K562 (cell line): ENCODE measurements around the gene ROBO1. TPM values are rescaled to one million over a fixed set of nuclear protein-coding genes. Genes with fewer than 3 reads are reported as not detected.

ENCODE experiments used
- ATAC-seq: fragments of 200-7000 bp; cut with Tn5 transposase; 3 replicates; pipeline ENCODE4 v1.9.1; 2020; ENCODE audit warnings: moderate library complexity
- BruUV-seq: library from RNA; stranded (reverse); fragments of 400-500 nt; replicated peaks from 2 replicates; lab custom pipeline; 2021; lab: Mats Ljungman, UMichigan
- CTCF ChIA-PET: fragments of 300-600 bp; formaldehyde crosslinking; extraction: SDS; loops from one replicate; lab custom pipeline; 2021; ENCODE audit warnings: low intra/inter-chr PET ratio; lab: Yijun Ruan, JAX
- POLR2A ChIA-PET: fragments of 300-600, 350-650 bp; sonication (Branson Sonifier 250); formaldehyde crosslinking; extraction: SDS; loops from one replicate; lab custom pipeline; 2021; ENCODE audit warnings: antibody characterized with exemption, inconsistent platforms; lab: Yijun Ruan, JAX
- DNase-seq, 4 experiments: peaks; one replicate each; pipeline versions ENCODE4 v3.0.0 to v3.0.0-alpha.2; 2011 to 2018; ENCODE audit warnings: low spot score in 3 of 4, mixed read lengths in 3 of 4; ENCODE audit errors: extremely low read depth in 1 of 4
- FAIRE-seq: peaks from 2 replicates; lab custom pipeline; 2011; peaks lifted over from hg19 to GRCh38; lab: Jason Lieb, UNC
- H2AFZ ChIP-seq: 2 replicates; pipeline ENCODE4 v1.6.0; 2011; ENCODE audit warnings: low read depth, low read length, control low read depth, inconsistent platforms
- H3K27ac ChIP-seq: fragments of 200-600 bp; 3 replicates; pipeline ENCODE4 v1.8.0; 2011; ENCODE audit warnings: low read depth, mild to moderate bottlenecking, control low read depth, inconsistent platforms, low read length, moderate library complexity, mixed read lengths; ENCODE audit errors: extremely low read depth
- H3K27me3 ChIP-seq, 2 experiments: fragments of 300-600 bp in 1 of 2; 2 replicates in 1 of 2; 3 replicates in 1 of 2; pipeline versions ENCODE4 v1.6.0 to v1.8.0; 2011; ENCODE audit warnings: inconsistent platforms in 2 of 2, low read length in 2 of 2, mild to moderate bottlenecking in 1 of 2, mixed read lengths in 1 of 2, moderate library complexity in 1 of 2; ENCODE audit not compliant: control insufficient read depth in 2 of 2, insufficient read depth in 2 of 2
- H3K36me3 ChIP-seq: fragments of 300-600 bp; 3 replicates; pipeline ENCODE4 v1.8.0; 2011; ENCODE audit warnings: mild to moderate bottlenecking, low read length, inconsistent platforms; ENCODE audit not compliant: control insufficient read depth, insufficient read depth
- H3K4me1 ChIP-seq, 2 experiments: fragments of 200-600 bp in 1 of 2; replicated peaks in 1 of 2; 2 replicates in 1 of 2; 3 replicates in 1 of 2; pipeline versions ENCODE4 v1.5.1 to v1.8.0; 2011; ENCODE audit warnings: inconsistent platforms in 2 of 2, low read length in 2 of 2, mild to moderate bottlenecking in 1 of 2, mixed read lengths in 1 of 2, moderate library complexity in 1 of 2; ENCODE audit not compliant: control insufficient read depth in 2 of 2, insufficient read depth in 2 of 2
- H3K4me2 ChIP-seq: 2 replicates; pipeline ENCODE4 v1.6.1; 2011; ENCODE audit warnings: low read length, control low read depth, inconsistent platforms, mixed read lengths; ENCODE audit not compliant: insufficient read depth
- H3K4me3 ChIP-seq: fragments of 200-600 bp; sonication (generic), shearing (Covaris generic); 2 replicates; pipeline ENCODE4 v1.5.1; 2016; ENCODE audit warnings: control low read depth, inconsistent platforms
- H3K79me2 ChIP-seq: fragments of 200-600 bp; 3 replicates; pipeline ENCODE4 v1.8.0; 2011; ENCODE audit warnings: low read length, inconsistent platforms; ENCODE audit not compliant: control insufficient read depth, insufficient read depth
- H3K9ac ChIP-seq, 2 experiments: 2 replicates each; pipeline versions ENCODE4 v1.6.0 to v1.6.1; 2011; ENCODE audit warnings: low read depth in 2 of 2, low read length in 2 of 2, control low read depth in 1 of 2, inconsistent platforms in 1 of 2, mild to moderate bottlenecking in 1 of 2, mixed read lengths in 1 of 2; ENCODE audit not compliant: insufficient read depth in 1 of 2
- H3K9me1 ChIP-seq: one replicate; pipeline ENCODE4 v1.6.0; 2011; ENCODE audit warnings: inconsistent platforms, mild to moderate bottlenecking, low read length, moderate library complexity; ENCODE audit not compliant: control insufficient read depth, insufficient read depth
- H3K9me3 ChIP-seq: replicated peaks from 2 replicates; pipeline ENCODE4 v1.5.1; 2011; ENCODE audit warnings: low read depth, low read length, inconsistent platforms; ENCODE audit not compliant: control insufficient read depth, insufficient read depth
- H4K20me1 ChIP-seq: replicated peaks from 2 replicates; pipeline ENCODE4 v1.6.1; 2011; ENCODE audit warnings: low read length, inconsistent platforms, mixed read lengths; ENCODE audit not compliant: control insufficient read depth, insufficient read depth
- CBFA2T2 ChIP-seq: fragments of 450-650 bp; conservative IDR thresholded peaks from 2 replicates; pipeline ENCODE4 v1.6.1; 2017; ENCODE audit warnings: mild to moderate bottlenecking
- CXXC5 ChIP-seq: fragments of 250-450 bp; sonication (Bioruptor Pico); IDR thresholded peaks from 2 replicates; pipeline ENCODE4 v1.8.0; 2022; ENCODE audit warnings: inconsistent platforms, mild to moderate bottlenecking, moderate library complexity
- HCFC1 ChIP-seq: IDR thresholded peaks from 2 replicates; pipeline ENCODE4 v1.6.1; 2012; ENCODE audit warnings: low read depth, low read length, improper control_type of control experiment
- NFRKB ChIP-seq: fragments of 450-650 bp; IDR thresholded peaks from 2 replicates; pipeline ENCODE4 v1.6.1; 2016; ENCODE audit warnings: low read depth
- SAP30 ChIP-seq: fragments of 200-600 bp; sonication (generic); IDR thresholded peaks from 2 replicates; pipeline ENCODE4 v1.6.1; 2012; ENCODE audit warnings: borderline replicate concordance, low read depth, mild to moderate bottlenecking, moderate library complexity, low read length, control low read depth, inconsistent platforms; ENCODE audit not compliant: insufficient read depth, poor library complexity, severe bottlenecking
- TFAP4 ChIP-seq: sonication (generic); formaldehyde crosslinking; IDR thresholded peaks from 2 replicates; pipeline ENCODE4 v1.8.0; 2022; ENCODE audit warnings: missing genetic modification reagents, mild to moderate bottlenecking, moderate library complexity, borderline replicate concordance
- ZBTB5 ChIP-seq: fragments of 450-650 bp; IDR thresholded peaks from 2 replicates; pipeline ENCODE4 v1.6.1; 2017; ENCODE audit warnings: antibody characterized with exemption
- ZSCAN32 ChIP-seq: fragments of 450-650 bp; formaldehyde crosslinking; IDR thresholded peaks from 2 replicates; pipeline ENCODE4 v1.4.0; 2020; ENCODE audit warnings: mild to moderate bottlenecking, moderate library complexity
- WGBS: fragments of 100-300 bp; shearing (Covaris generic); methylation state at CpG from one replicate; pipeline ENCODE4 v1.1.6; 2016; ENCODE audit warnings: low coverage, mixed read lengths; ENCODE audit not compliant: insufficient coverage; ENCODE audit errors: missing lambda C conversion rate; 5-methylcytosine and 5-hydroxymethylcytosine counted together
- in situ Hi-C: fragments of 300-500 bp; cut with MboI; formaldehyde crosslinking; loops from 4 replicates; pipeline ENCODE4 v1.15.0; 2018; ENCODE audit warnings: inconsistent platforms, mixed read lengths
- intact Hi-C: fragments of 100-400 bp; cut with micrococcal nuclease; formaldehyde crosslinking; loops from 2 replicates; pipeline ENCODE4 v1.14.2; 2022
- polyA plus RNA-seq, 8 experiments: library from polyadenylated mRNA; depleted of rRNA in 4 of 8; stranded (reverse) in 5 of 8; unstranded in 3 of 8; fragments of >200 nt; fragmentation: Nextera tagmentation in 2 of 8; fragmentation: Illumina TruSeq in 1 of 8; extraction: Ambion mirVana in 2 of 8; extraction: Trizol in 1 of 8; gene quantifications; 2 replicates each; pipeline versions ENCODE4 v1.2.1 to v1.2.3, GENCODE V29; 2011 to 2014; ENCODE audit warnings: inconsistent platforms in 1 of 8, missing spikeins in 1 of 8
- total RNA-seq, 7 experiments: library from RNA; depleted of rRNA in 6 of 7; stranded (reverse); fragments of >200 nt in 6 of 7; fragmentation: Illumina TruSeq in 2 of 7; extraction: Trizol in 2 of 7; gene quantifications; 2 replicates each; pipeline versions ENCODE4 v1.2.1 to v1.2.3, GENCODE V29; 2011 to 2021; ENCODE audit warnings: low replicate concordance in 1 of 7
- TF ChIP-seq, protein P1 (sequence below): fragments of 450-650 bp; formaldehyde crosslinking; IDR thresholded peaks from 2 replicates; pipeline ENCODE4 v1.4.0; 2022; ENCODE audit warnings: missing genetic modification characterization
- TF ChIP-seq, protein P2 (sequence below): sonication (generic); formaldehyde crosslinking; IDR thresholded peaks from 2 replicates; pipeline ENCODE4 v1.8.0; 2022; ENCODE audit warnings: mild to moderate bottlenecking, missing genetic modification reagents

The ROBO1 gene
- total and polyA plus RNA-seq, 9 of the 15 experiments (the other 6 are each of a cell fraction or from before 2014, with no cell fraction given): 0.01 to 0.53 (median 0.17) TPM; not detected in 5

DNA sequence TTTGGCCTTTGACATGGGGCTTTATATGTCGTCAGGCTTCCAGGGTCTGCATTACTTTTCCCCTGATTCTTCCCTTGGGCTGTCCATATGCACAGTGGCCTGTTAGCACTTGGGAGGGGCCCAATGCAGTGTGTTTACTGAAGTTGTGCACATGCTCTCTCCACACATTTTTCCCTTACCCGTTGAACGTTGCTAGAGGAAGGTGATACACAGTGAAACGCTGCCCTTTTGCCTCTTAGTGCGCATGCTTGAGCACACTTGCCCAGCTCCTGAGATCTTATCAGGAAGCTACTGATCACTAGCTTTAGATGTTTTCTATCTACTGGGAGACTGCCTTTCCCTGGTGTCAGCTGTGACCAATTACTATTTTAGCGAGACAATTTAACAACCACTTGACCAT lies 1198.0 kb downstream of the ROBO1 start (continued):
- TF ChIP-seq TFAP4 (CRISPR knock-in tag): no peak
- no peak for TF ChIP-seq ZSCAN32 (CRISPR knock-in tag)

- intact Hi-C loops: no loop called here
- Histone ChIP-seq H4K20me1 (no peaks in the 10 kb centered on the region), H3K4me3 (no peak overlapping the region), H3K4me1 (no peaks in the 10 kb centered on the region), H3K4me2 (no peak overlapping the region), H3K79me2 (no peaks in the 10 kb centered on the region), H3K27ac (no peak overlapping the region), H3K9me1 (no peaks in the 10 kb centered on the region), H2AFZ (no peak overlapping the region), H3K36me3 (no peaks in the 10 kb centered on the region), H3K9ac (no peak overlapping the region), H3K27me3 (no peaks in the 10 kb centered on the region), H3K9me3 (no peaks in the 10 kb centered on the region)
- BruUV-seq: no TSS peak
- ATAC-seq (no peak), FAIRE-seq (no peak), DNase-seq (no peak)
- TF ChIP-seq, protein P1, sequence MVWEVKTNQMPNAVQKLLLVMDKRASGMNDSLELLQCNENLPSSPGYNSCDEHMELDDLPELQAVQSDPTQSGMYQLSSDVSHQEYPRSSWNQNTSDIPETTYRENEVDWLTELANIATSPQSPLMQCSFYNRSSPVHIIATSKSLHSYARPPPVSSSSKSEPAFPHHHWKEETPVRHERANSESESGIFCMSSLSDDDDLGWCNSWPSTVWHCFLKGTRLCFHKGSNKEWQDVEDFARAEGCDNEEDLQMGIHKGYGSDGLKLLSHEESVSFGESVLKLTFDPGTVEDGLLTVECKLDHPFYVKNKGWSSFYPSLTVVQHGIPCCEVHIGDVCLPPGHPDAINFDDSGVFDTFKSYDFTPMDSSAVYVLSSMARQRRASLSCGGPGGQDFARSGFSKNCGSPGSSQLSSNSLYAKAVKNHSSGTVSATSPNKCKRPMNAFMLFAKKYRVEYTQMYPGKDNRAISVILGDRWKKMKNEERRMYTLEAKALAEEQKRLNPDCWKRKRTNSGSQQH (CRISPR knock-in tag): no peak
- TF ChIP-seq ZBTB5: no peak
- TF ChIP-seq CXXC5 (CRISPR knock-in tag): no peak
- TF ChIP-seq CBFA2T2: no peak
- TF ChIP-seq HCFC1: no peak
- no peak for TF ChIP-seq SAP30
- TF ChIP-seq, protein P2, sequence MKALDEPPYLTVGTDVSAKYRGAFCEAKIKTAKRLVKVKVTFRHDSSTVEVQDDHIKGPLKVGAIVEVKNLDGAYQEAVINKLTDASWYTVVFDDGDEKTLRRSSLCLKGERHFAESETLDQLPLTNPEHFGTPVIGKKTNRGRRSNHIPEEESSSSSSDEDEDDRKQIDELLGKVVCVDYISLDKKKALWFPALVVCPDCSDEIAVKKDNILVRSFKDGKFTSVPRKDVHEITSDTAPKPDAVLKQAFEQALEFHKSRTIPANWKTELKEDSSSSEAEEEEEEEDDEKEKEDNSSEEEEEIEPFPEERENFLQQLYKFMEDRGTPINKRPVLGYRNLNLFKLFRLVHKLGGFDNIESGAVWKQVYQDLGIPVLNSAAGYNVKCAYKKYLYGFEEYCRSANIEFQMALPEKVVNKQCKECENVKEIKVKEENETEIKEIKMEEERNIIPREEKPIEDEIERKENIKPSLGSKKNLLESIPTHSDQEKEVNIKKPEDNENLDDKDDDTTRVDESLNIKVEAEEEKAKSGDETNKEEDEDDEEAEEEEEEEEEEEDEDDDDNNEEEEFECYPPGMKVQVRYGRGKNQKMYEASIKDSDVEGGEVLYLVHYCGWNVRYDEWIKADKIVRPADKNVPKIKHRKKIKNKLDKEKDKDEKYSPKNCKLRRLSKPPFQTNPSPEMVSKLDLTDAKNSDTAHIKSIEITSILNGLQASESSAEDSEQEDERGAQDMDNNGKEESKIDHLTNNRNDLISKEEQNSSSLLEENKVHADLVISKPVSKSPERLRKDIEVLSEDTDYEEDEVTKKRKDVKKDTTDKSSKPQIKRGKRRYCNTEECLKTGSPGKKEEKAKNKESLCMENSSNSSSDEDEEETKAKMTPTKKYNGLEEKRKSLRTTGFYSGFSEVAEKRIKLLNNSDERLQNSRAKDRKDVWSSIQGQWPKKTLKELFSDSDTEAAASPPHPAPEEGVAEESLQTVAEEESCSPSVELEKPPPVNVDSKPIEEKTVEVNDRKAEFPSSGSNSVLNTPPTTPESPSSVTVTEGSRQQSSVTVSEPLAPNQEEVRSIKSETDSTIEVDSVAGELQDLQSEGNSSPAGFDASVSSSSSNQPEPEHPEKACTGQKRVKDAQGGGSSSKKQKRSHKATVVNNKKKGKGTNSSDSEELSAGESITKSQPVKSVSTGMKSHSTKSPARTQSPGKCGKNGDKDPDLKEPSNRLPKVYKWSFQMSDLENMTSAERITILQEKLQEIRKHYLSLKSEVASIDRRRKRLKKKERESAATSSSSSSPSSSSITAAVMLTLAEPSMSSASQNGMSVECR (CRISPR knock-in tag): no peak
- TF ChIP-seq NFRKB: no peak
- 0% methylated on average over 1 of the region's 1 CpG for WGBS
- POLR2A ChIA-PET: no interaction called here
- in situ Hi-C loops: no loop called here
- CTCF ChIA-PET: no interaction called here
Measured at GRCh38 chr3:78565712-78566111, 1202.1 kb downstream of the ROBO1 start.
